Activated naive CD4-positive, alpha-beta T cell treated with anti-CD3 and anti-CD28 coated beads, Interleukin-2, amount 10 ng/mL, durations not matched to agents 7 days and 5 days (primary cell): ENCODE data around the gene ITGA3.

Source experiments
- CTCF ChIA-PET: fragments of 350-600 bp; sonication (Branson Sonifier 250); formaldehyde crosslinking; loops from one replicate; lab custom pipeline; 2021; ENCODE audit warnings: antibody characterized with exemption; lab: Charles Lee
- DNase-seq: peaks from one replicate; pipeline ENCODE4 v3.0.0-alpha.2; 2020
- H3K27ac Mint-ChIP-seq: one replicate; pipeline ENCODE4 v1.8.0; 2021; ENCODE audit warnings: mild to moderate bottlenecking, moderate library complexity, mixed read lengths
- H3K27me3 Mint-ChIP-seq: one replicate; pipeline ENCODE4 v1.8.0; 2021; ENCODE audit warnings: mild to moderate bottlenecking, mixed read lengths
- H3K36me3 Mint-ChIP-seq: one replicate; pipeline ENCODE4 v1.8.0; 2021; ENCODE audit warnings: mixed read lengths
- H3K4me1 Mint-ChIP-seq: one replicate; pipeline ENCODE4 v1.8.0; 2021; ENCODE audit warnings: mixed read lengths
- H3K4me3 Mint-ChIP-seq: one replicate; pipeline ENCODE4 v1.8.0; 2021; ENCODE audit warnings: mild to moderate bottlenecking, moderate library complexity, mixed read lengths
- H3K9me3 Mint-ChIP-seq: one replicate; pipeline ENCODE4 v1.8.0; 2021; ENCODE audit warnings: mixed read lengths

Gene ITGA3

DNA sequence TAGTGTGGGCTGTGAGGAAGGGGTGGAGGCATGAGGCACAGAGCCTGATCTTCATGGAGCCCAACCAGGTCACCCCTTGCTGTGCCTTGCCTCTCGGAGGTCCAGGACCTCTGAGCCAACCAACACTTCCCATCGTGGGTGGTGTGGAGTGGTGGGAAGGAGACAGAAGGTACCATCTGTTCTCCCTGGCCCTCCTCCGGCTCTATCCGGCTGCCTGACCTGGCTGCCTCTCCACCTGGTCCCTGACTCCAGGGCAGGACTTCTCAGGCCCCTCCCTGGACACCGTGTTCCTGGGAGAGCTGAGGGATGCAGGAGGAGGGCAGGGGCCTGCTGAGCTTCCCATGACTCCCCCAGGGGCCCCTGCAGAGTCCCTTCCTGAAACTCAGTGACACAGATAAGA lies 43.1 kb downstream of the ITGA3 start:
- DNase-seq, result no peak
- Mint-ChIP-seq H3K27me3 (no peaks in the 10 kb centered on the region), H3K4me3 (no peak overlapping the region), H3K36me3 (peaks cover 4% of the 10 kb centered on the region), H3K27ac (no peak overlapping the region), H3K4me1 (peaks cover 33% of the 10 kb centered on the region), H3K9me3 (no peaks in the 10 kb centered on the region)
- CTCF ChIA-PET, result no interaction called here

- H3K36me3 Mint-ChIP-seq, result peaks cover 3% of the 10 kb centered on the region
- CTCF ChIA-PET, result interaction anchor here (1.0 kb wide), 2 partner anchors 14 to 74 kb away, joined by 3 to 4 read pairs; no protein-coding TSS in a partner anchor
- no peak for DNase-seq
- no peaks in the 10 kb centered on the region for H3K9me3 Mint-ChIP-seq
- peaks cover 19% of the 10 kb centered on the region for H3K4me1 Mint-ChIP-seq
- no peak overlapping the region for H3K4me3 Mint-ChIP-seq
- H3K27me3 Mint-ChIP-seq, result no peaks in the 10 kb centered on the region
- H3K27ac Mint-ChIP-seq, result no peak overlapping the region
These were observed 44.6 kb downstream of the ITGA3 start for GRCh38 chr17:50100480-50100883.

GRCh38 chr17:50100921-50101345 lies 45.0 kb downstream of the ITGA3 start:
- CTCF ChIA-PET, result interaction anchor here (1.0 kb wide), 2 partner anchors 13 to 75 kb away, joined by 3 to 4 read pairs; no protein-coding TSS in a partner anchor
- peaks cover 3% of the 10 kb centered on the region for H3K36me3 Mint-ChIP-seq

GRCh38 chr17:50101346-50102163 lies 45.6 kb downstream of the ITGA3 start:
- no peak overlapping the region for H3K4me3 Mint-ChIP-seq
- no peaks in the 10 kb centered on the region for H3K27me3 Mint-ChIP-seq
- CTCF ChIA-PET, result interaction anchor here (0.5 to 1.0 kb wide), 2 partner anchors 18 to 76 kb away, joined by 3 read pairs; no protein-coding TSS in a partner anchor
- no peak overlapping the region for H3K27ac Mint-ChIP-seq
- H3K4me1 Mint-ChIP-seq, result peaks cover 8% of the 10 kb centered on the region
- peaks cover 3% of the 10 kb centered on the region for H3K36me3 Mint-ChIP-seq
- no peak for DNase-seq
- no peaks in the 10 kb centered on the region for H3K9me3 Mint-ChIP-seq

More at GRCh38 chr17:50100921-50101345, 45.0 kb downstream of the ITGA3 start:
- DNase-seq, result no peak
- H3K9me3 Mint-ChIP-seq, result no peaks in the 10 kb centered on the region
- no peak overlapping the region for H3K4me3 Mint-ChIP-seq
- no peak overlapping the region for H3K27ac Mint-ChIP-seq
- no peaks in the 10 kb centered on the region for H3K27me3 Mint-ChIP-seq
- peaks cover 14% of the 10 kb centered on the region for H3K4me1 Mint-ChIP-seq

- H3K27me3 Mint-ChIP-seq, result no peaks in the 10 kb centered on the region
- peaks cover under 1% of the 10 kb centered on the region for H3K4me1 Mint-ChIP-seq
- no peak overlapping the region for H3K4me3 Mint-ChIP-seq
- no peak for DNase-seq
- peaks cover 3% of the 10 kb centered on the region for H3K36me3 Mint-ChIP-seq
- CTCF ChIA-PET, result interaction anchor here (1.5 to 2.1 kb wide), 2 partner anchors 8 to 14 kb away, joined by 5 to 10 read pairs; no protein-coding TSS in a partner anchor
- no peaks in the 10 kb centered on the region for H3K9me3 Mint-ChIP-seq
- no peak overlapping the region for H3K27ac Mint-ChIP-seq
These were observed 46.5 kb downstream of the ITGA3 start for GRCh38 chr17:50102164-50102991.

GRCh38 chr17:50103252-50103651 lies 47.3 kb downstream of the ITGA3 start:
- peaks cover 3% of the 10 kb centered on the region for H3K36me3 Mint-ChIP-seq

DNA sequence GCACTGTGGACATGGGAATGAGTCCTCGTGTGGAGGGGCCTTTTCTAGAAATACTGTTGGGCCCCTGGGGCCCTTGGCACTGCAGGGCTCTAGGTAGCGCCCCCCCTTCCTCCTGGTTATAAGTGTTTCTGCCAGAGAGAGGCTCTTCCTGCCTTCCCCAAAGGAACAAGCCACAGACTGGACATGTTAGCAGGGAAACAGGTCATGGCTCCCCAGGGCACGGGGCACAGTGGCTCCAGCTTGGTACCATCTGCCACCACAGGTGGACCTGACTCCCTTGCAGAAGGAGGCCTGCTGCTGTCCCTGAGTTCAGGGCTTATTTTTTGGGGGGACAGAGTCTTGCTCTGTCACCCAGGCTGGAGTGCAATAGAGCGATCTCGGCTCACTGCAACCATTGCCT lies 48.0 kb downstream of the ITGA3 start:
- Mint-ChIP-seq H3K36me3 (peaks cover 2% of the 10 kb centered on the region), H3K27ac (no peak overlapping the region), H3K4me3 (no peak overlapping the region), H3K9me3 (no peaks in the 10 kb centered on the region), H3K27me3 (no peaks in the 10 kb centered on the region), H3K4me1 (no peaks in the 10 kb centered on the region)
- no peak for DNase-seq
- CTCF ChIA-PET, result interaction anchor here (0.8 to 2.1 kb wide), 3 partner anchors 10 to 17 kb away, joined by 3 to 10 read pairs (median 5); no protein-coding TSS in a partner anchor

More at GRCh38 chr17:50103252-50103651, 47.3 kb downstream of the ITGA3 start:
- Mint-ChIP-seq H3K4me1 (no peaks in the 10 kb centered on the region), H3K9me3 (no peaks in the 10 kb centered on the region), H3K27ac (no peak overlapping the region), H3K27me3 (no peaks in the 10 kb centered on the region), H3K4me3 (no peak overlapping the region)
- no peak for DNase-seq
- CTCF ChIA-PET, result interaction anchor here (1.5 to 2.1 kb wide), 3 partner anchors 9 to 16 kb away, joined by 5 to 10 read pairs (median 5); no protein-coding TSS in a partner anchor

- CTCF ChIA-PET, result interaction anchor here (1.4 kb wide), 1 partner anchor 9 kb away, joined by 3 read pairs; no protein-coding TSS in a partner anchor
- no peaks in the 10 kb centered on the region for H3K27me3 Mint-ChIP-seq
- H3K4me1 Mint-ChIP-seq, result no peaks in the 10 kb centered on the region
- no peak overlapping the region for H3K27ac Mint-ChIP-seq
- no peak for DNase-seq
- H3K36me3 Mint-ChIP-seq, result peaks cover 2% of the 10 kb centered on the region
- no peaks in the 10 kb centered on the region for H3K9me3 Mint-ChIP-seq
- no peak overlapping the region for H3K4me3 Mint-ChIP-seq
These were observed 49.9 kb downstream of the ITGA3 start for GRCh38 chr17:50105811-50106210.

DNA sequence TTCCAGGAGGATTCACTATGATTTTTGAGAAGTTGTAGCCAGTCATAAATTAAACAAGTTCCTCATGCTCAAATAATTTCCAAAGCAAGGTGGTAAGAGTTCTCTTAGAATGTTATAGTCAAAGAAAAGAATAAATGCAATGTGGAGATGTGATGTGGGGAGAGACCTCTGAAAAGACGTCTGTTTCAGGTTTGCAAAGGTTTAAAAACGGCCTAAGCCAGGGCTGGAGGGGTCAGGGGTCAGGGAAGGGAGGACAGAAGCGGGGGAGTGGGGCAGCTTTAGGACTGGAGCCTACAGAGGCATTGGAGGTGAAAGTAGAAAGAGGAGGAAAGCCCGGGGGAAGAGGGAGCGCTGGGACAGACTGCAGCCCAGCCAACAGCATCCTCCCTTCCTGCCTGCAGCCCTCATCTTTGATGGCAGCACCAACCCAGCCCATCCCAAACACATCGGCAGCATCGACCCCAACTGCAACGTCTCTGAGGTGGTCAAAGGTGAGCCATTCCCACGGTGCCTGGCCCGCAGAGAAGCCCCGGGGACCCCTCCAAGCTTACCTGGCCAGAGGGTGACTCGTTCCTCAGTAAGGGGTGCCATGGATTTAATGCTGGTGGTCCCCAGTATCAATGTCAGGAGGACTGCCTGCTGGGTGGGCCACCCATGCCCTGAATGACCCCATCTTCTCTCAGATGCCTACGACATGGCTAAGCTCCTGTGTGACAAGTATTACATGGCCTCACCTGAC lies 50.7 kb downstream of the ITGA3 start:
- Mint-ChIP-seq H3K4me1 (no peaks in the 10 kb centered on the region), H3K4me3 (no peak overlapping the region), H3K27me3 (no peaks in the 10 kb centered on the region), H3K27ac (no peak overlapping the region), H3K9me3 (no peaks in the 10 kb centered on the region), H3K36me3 (peaks cover 2% of the 10 kb centered on the region)
- no peak for DNase-seq
- CTCF ChIA-PET, result interaction anchor here (1.0 to 1.4 kb wide), 2 partner anchors 8 to 11 kb away, joined by 3 to 4 read pairs; no protein-coding TSS in a partner anchor

DNA sequence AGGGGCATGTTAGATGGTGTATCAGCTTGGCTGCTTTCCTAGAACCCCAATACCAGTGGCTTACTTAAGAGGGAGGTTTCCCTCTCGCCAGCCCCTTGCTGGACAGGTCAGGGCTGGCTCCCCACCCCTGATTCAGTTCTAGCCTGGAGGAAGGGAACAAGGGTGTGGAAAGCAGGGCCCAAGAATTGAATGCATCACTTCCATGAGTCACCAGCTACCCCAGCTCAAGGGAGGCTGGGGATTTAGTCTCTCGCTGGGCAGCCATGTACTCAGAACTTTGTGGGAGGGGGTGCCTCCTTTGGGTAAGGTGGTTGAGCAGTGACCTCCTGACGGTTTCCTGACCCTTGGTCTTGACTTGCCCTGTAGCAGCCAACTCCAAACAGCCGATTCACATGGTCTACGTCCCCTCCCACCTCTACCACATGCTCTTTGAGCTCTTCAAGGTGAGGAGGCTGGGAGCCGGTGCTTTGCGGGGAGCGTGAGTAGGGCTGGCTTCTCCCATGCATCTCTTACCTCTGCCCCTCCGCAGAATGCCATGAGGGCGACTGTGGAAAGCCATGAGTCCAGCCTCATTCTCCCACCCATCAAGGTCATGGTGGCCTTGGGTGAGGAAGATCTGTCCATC lies 52.0 kb downstream of the ITGA3 start:
- Mint-ChIP-seq H3K36me3 (peaks cover 2% of the 10 kb centered on the region), H3K4me3 (no peak overlapping the region), H3K27ac (no peak overlapping the region), H3K27me3 (peaks cover 2% of the 10 kb centered on the region), H3K9me3 (no peaks in the 10 kb centered on the region), H3K4me1 (no peaks in the 10 kb centered on the region)
- CTCF ChIA-PET, result interaction anchor here (0.7 to 1.0 kb wide), 2 partner anchors 9 to 20 kb away, joined by 3 to 4 read pairs; no protein-coding TSS in a partner anchor
- no peak for DNase-seq

DNA sequence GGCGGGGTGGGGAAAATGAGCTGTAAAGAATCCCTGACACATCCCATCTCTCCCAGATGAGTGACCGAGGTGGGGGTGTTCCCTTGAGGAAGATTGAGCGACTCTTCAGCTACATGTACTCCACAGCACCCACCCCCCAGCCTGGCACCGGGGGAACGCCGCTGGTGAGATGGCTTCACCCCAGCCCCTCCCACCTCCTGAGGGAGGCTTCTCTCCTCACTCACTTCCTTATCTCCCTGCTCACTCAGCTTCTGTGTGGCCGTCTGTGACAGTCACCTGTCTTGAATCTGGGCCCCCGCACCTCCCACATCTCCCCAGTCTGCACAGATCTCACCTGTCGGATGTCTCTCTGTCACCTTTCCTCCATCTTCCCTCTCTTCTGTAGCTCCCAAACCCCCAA lies 52.6 kb downstream of the ITGA3 start:
- DNase-seq, result no peak
- no peaks in the 10 kb centered on the region for H3K4me1 Mint-ChIP-seq
- no peak overlapping the region for H3K4me3 Mint-ChIP-seq
- H3K27me3 Mint-ChIP-seq, result peaks cover 5% of the 10 kb centered on the region
- H3K36me3 Mint-ChIP-seq, result peaks cover 2% of the 10 kb centered on the region
- no peaks in the 10 kb centered on the region for H3K9me3 Mint-ChIP-seq
- CTCF ChIA-PET, result interaction anchor here (1.3 to 1.4 kb wide), 2 partner anchors 9 to 92 kb away, joined by 4 to 6 read pairs; no protein-coding TSS in a partner anchor
- peak overlapping the region; percentile 26 for H3K27ac Mint-ChIP-seq

DNA sequence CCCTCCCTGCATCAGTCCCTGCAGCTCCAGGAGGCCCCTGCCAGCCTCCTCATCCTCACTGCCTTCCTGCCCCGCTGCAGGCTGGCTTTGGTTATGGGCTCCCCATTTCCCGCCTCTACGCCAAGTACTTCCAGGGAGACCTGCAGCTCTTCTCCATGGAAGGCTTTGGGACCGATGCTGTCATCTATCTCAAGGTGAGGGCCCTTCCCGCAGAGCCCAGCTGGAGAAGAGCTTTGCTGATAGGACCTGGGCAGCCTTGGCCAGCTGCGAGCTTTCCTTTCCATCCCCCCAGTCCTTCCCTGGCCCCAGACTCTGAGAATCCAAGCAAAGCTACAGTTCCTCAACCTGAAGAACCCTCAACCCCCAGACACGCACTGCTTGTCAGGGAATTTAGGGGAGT lies 53.3 kb downstream of the ITGA3 start:
- Mint-ChIP-seq H3K36me3 (peaks cover 2% of the 10 kb centered on the region), H3K27me3 (peaks cover 12% of the 10 kb centered on the region), H3K4me1 (no peaks in the 10 kb centered on the region), H3K4me3 (no peak overlapping the region), H3K9me3 (no peaks in the 10 kb centered on the region), H3K27ac (no peak overlapping the region)
- CTCF ChIA-PET, result interaction anchor here (1.3 to 1.4 kb wide), 2 partner anchors 8 to 91 kb away, joined by 4 to 6 read pairs; no protein-coding TSS in a partner anchor
- DNase-seq, result no peak

DNA sequence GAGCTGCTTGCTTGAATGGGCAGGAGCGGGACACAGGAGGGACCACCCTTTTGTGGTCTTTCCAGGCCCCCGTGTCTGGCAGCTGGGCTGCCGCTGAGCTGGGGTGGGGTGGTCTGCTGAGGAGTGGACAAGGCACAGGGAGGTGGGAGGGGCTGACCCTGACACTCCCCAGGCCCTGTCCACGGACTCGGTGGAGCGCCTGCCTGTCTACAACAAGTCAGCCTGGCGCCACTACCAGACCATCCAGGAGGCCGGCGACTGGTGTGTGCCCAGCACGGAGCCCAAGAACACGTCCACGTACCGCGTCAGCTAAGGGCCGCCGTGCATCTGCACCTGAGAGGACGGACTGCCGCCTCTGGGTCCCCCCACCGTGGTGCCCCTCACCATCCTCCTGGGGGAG lies 53.9 kb downstream of the ITGA3 start:
- Mint-ChIP-seq H3K27ac (no peak overlapping the region), H3K27me3 (peaks cover 18% of the 10 kb centered on the region), H3K36me3 (peaks cover 2% of the 10 kb centered on the region), H3K9me3 (no peaks in the 10 kb centered on the region), H3K4me3 (no peak overlapping the region), H3K4me1 (no peaks in the 10 kb centered on the region)
- no peak for DNase-seq
- CTCF ChIA-PET, result interaction anchor here (1.4 kb wide), 1 partner anchor 91 kb away, joined by 4 read pairs; no protein-coding TSS in a partner anchor
